HG03442 (cell line): ENCODE data around the gene MAP2K1.
"Not testable (repeated sequence)": the region's sequence is repeated elsewhere in the genome, so short reads cannot be mapped to it uniquely, and the experiment has no call there.

Experiments
- ATAC-seq: cut with Tn5 transposase; IDR thresholded peaks from one replicate; pipeline ENCODE4 v1.9.1; 2021; ENCODE audit warnings: mild to moderate bottlenecking, moderate library complexity; ENCODE audit not compliant: unreplicated experiment

MAP2K1 gene

GRCh38 chr15:66502491-66502890 lies 115.8 kb downstream of the MAP2K1 start:
- ATAC-seq: no peak

DNA sequence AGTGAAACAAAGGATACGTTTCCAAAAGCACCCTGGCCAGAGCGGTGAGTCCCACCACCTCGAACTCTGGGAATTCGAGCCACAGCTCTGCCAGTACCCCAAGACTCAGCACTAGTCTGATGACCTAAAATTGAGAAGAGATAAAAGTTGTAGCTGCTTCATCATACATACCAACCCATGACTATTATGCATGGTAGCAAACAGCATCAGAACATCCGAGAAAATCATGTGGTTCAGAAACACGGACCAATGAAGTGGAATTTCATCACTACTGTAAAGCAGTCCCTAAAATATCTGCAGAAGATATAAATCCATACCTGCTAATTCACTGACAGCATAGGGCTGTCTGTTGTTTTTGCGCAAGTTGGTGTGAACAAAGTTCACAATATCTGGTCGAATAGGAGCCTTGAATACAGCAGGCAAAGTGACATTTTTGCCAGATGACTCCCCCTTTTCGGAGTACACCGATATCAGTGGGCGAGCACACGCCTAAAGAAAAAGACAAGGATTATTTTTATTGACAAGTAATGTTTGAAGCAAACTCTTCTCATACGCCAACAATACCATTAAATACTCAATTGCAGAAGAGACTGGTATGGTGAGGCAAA lies 116.4 kb downstream of the MAP2K1 start:
- ATAC-seq: not testable (repeated sequence)

DNA sequence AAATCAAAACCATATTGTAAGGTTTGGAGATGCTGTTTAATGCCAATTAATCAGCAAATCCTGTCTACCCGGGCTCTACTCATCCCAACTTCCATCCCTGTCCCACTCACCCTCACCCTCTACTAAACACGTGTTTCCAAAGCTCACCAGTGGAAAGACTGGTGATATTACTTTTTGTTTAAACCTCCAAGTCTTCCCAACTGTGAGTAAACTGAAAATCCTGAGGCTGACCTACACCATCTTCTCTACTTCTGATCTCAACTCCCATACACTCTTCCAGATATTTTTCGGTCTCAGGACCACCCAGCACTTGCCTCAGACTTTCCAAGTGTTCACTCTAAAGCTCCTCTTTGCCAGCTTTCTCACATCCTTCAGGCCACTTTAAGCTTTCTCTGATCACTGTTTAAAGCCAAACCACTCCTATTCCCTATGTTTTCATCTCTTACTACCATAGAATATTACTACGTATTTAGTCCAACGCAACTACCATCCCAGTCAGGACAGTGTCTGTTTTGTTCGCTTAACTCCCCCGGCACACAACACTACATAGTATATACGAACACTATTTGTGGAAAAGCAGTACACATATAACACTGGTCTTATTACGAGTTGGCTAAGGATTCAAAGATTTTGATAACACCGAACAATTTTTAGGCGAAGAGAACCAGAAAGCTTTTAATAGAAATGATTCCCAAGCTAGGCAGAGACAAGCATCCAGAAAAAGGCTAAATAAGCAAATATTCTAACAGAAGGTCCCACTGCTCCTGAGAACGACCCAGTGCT lies 117.3 kb downstream of the MAP2K1 start:
- ATAC-seq: no peak

GRCh38 chr15:66504563-66505429 lies 118.1 kb downstream of the MAP2K1 start, which contains the start of the genes RPL4 and ZWILCH:
TSS of gene RPL4 (minus strand) at chr15:66504855. CDS start at chr15:66504790, 65 bp downstream.
TSS of gene ZWILCH (plus strand) at chr15:66505326. CDS start at chr15:66505339, 13 bp downstream.
- ATAC-seq: peak; percentile 66

DNA sequence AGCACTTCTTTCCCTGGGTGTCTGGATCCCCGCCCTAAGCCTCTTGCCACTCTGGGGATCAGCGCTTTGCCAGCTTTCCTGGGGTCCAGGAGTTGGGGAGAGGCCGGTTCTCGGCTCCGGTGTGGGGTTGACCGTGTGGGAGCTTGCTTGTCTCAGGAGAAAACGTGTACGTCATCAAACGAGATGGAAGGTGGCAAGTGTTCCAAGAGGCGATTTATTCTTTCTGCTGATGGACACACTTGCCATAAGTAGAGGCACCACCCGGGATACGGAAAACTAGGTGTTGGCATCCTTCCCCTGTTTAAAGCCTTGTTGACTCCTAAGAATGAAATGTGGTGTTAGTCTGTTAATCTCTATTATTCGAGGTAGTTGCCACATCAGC lies 118.7 kb downstream of the MAP2K1 start:
- ATAC-seq: no peak

- ATAC-seq: no peak
These were observed 119.1 kb downstream of the MAP2K1 start for GRCh38 chr15:66505818-66506217.

DNA sequence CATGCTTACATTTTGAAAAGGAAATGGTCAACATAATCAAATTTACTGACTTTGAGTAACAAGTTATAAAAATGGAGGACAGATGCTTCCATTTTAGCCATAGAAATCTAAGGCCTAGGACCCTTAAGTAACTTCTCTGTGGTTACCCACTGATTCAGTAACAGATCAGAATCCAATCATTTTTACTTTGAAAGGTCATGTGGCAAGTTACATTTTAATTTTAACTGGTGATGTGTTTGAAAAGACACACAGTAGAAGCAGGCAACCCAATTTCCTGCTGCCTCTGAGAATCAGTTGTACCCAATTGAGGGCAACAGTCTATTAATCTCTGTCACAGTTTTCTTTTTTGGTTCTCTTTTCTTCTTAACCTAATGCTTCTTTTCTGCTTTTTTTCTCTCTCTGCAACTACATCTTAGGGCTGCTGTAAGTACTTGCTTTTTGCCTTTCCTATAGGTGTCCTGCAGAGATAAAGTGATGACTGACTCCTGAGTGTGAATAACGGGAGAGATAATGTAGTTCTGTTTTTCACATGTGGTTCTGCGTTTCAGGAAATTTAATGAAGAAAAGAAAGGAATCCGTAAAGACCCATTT lies 121.7 kb downstream of the MAP2K1 start:
- ATAC-seq: no peak

GRCh38 chr15:66514586-66514985 lies 127.9 kb downstream of the MAP2K1 start:
- no peak for ATAC-seq

- ATAC-seq: no peak
These were observed 129.2 kb downstream of the MAP2K1 start for GRCh38 chr15:66515901-66516322.

DNA sequence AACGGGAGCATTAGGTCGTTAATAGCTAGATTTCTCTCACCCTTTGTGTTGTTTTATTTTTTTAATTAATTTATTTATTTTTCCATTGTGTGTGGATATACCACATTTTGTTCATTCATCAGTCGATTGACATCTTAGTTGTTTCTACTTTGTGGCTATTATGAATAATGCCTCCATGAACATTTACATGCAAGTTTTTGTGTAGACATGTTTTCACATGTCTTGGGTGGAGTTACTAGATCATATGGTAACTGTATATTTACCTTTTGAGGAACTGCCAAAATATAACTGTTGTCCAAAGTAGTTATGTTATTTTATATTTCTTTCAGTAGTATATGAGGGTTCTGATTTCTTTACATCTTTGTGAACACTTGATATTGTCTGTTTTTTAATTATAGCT lies 137.2 kb downstream of the MAP2K1 start:
- no peak for ATAC-seq

DNA sequence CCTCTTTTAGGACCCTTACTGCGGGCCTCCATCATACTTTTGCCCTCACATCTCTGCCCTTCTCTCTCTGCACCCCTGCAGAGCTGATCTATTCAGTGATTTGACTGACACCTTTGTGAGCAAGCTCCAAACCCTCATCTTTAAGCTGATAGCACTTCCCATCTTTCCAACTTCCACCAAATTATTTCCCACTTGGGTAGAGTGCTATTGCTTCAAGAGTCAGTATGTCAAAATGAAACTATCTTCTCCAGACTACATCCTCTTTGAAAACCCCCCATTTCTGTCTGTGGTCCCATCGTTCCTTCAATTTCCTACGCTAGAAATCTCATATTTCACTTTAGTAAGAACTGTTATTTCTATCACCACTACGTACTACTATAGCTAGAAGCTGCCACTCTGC lies 138.1 kb downstream of the MAP2K1 start:
- no peak for ATAC-seq

- ATAC-seq: no peak
These were observed 148.3 kb downstream of the MAP2K1 start for GRCh38 chr15:66535056-66535455.
